Kidney glomerular epithelial cell (primary cell): ENCODE results near the gene HES1.

Experiments
- DNase-seq: peaks from one replicate; lab custom pipeline; 2025; lab: John Stamatoyannopoulos, UW

HES1 gene

DNA sequence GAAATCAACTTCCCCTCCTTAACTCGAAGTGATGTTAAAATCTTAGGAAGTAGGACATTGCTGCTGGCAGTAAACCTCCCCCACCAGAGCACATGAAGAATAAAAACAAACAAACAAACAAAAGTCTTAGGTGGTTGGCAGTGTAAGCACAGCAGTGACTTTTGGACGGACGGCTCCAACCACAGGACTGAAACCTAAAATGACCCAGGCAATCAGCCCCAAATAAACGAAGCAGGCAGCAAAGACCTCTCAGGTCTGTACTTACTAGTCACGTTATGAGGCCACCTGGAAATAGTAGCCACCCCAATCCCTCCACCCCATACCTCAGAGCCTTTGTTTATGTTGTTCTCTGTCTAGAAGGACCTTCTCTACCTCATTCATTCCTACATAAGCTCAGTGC lies 33.5 kb upstream of the HES1 start:
- DNase-seq = no peak

DNA sequence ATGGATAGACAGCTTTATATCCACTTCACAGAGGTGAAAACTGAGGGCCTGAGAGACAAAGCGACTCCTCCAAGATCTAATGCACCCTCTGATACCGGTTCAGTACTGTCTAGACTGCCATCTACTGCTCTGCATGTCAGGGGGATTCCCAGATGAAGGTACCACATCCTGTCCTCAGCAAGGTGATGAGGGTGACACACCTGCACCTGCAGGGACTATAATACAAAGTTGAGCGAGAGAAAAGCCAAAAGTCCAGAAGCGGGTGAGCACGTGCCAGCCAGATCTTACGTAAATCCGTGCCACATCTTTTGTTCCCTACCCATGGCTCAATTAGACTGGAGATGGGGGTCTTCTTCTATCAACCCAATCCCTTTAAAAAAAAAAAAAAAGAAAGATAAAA lies 32.4 kb upstream of the HES1 start:
- no peak for DNase-seq

DNA sequence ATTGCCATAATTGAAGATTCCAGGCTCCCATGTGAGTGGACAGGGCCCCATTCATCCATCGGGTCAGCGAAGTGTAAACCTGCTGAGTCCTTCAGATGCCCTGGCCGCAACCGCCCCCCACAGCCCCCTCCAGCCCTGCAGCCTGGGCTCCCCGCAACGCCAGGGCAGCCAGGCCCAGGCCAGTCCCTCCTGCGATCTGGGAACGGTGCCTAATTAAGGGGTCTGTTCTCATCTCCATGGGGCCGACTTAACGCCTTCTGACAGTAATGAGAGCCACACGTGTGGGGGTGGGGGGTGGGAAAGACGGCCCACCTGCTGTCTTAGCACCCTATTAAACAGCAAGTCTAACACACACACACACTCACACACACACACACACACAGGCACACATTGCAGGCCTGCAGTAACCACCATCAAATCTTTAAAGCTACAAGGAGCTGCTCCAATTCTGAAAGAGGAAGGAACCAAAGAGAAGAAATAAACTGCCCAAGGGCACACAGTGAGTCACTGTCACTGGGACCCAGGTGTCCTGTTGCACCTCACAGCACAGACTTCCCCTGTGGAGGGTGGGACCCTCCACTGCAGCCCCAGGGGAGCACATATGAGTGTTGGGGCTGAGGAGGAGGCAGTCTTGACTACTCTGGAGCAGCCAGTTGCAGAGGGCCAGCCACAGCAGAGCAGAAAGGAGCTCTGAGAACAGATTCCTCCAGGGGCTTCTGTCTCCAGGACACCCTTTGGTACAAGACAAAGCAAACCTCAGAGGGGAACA lies 31.8 kb upstream of the HES1 start:
- no peak for DNase-seq

DNA sequence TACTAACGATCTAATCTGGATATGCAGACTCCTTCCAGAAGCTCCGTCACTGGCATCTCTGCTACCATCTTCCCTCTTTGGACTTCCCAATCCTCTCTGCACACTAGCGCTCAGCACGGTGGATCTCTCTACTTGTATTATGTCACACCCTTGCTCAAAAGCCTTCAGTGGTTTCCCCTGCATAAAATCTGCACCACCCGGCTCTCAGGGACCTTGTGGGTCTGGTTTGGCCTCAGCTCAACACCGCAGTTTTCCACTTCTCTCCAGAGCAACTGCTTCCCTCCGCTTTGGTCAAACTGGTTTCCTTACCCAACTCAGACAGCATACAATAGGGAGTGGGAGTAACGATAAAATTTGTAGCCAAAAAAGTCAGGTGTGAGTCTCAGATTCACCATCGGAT lies 30.7 kb upstream of the HES1 start:
- no peak for DNase-seq

DNA sequence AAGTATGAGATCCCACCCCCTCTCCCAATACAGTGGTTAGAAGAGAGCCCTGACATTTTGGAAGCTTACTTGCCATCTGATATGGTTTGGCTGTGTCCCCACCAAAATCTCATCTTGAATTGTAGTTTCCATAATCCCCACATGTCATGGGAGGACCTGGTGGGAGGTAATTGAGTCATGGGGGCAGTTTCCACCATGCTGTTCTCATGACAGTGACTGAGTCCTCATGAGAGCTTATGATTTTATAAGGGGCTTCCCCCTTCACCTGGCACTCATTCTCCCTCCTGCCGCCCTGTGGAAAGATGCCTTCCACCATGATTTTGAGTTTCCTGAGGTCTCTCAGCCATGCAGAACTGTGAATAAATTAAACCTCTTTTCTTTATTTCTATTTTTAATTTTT lies 28.8 kb upstream of the HES1 start:
- no peak for DNase-seq

DNA sequence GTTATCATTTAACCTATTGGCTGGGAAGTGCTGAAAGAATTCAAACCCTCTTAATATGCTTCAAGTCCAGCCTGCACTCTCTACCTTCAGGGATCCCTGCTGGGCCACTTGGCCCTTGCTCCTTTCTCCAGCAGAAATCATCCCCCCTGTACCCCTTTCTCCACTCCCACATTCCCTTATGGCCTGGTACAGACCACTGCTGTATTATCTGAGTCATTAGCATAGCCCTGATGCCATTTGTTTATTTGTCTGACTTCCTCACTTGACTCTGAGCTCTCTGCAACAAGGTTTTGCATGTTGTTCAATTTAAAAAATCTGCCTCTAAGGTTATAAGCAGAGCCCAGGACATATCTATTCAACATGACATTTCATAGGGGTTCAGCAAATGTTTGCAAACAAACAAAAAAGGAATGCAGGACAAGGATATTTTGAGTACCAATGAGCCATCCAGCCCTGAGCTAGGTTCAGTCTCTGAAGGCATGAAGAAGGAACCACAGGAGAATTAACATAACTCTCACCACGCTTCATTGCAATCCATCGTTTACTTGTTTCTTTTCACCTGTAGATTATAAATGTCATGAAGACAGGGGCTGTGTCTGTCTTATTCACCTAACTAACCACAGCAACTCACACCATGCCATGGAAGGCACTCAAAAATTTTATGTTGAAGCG lies 26.6 kb upstream of the HES1 start:
- peak; percentile 13 for DNase-seq

DNA sequence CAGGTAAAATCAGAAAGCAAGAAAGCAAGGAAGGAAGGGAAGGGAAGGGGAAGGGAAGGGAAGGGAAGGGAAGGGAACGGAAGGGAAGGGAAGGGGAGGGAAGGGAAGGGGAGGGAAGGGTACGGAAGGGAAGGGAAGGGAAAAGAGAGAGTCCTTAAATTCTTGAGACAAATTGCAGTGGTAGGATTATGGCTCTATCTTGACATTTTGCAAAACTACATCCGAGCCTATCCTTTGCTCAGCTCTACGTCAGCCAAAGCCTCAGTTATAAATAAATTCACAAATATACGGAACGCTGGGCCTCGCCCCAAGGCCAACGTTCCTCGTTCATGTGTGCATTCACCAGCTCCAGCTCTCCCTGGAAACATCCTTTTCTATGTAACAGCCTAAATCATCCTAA lies 25.5 kb upstream of the HES1 start:
- DNase-seq = no peak

DNA sequence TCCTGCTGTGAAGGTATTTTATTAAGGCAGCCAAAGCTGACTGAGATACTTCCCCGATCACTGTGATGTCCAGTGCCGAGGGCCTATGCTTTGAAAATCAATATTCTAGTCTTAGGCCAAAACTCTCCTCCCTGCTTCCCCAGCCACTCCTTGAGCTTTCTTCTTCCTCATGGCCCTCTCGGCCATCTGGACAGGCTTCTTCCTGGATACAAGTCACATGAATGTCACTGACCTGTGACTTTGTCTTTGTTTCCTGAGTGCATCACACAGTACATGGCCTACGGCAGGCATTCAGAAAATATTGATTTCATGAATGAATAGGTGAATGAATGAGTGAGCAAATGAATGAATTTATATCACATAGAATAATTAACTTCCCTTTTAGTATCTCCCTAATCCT lies 24.6 kb upstream of the HES1 start:
- no peak for DNase-seq

DNA sequence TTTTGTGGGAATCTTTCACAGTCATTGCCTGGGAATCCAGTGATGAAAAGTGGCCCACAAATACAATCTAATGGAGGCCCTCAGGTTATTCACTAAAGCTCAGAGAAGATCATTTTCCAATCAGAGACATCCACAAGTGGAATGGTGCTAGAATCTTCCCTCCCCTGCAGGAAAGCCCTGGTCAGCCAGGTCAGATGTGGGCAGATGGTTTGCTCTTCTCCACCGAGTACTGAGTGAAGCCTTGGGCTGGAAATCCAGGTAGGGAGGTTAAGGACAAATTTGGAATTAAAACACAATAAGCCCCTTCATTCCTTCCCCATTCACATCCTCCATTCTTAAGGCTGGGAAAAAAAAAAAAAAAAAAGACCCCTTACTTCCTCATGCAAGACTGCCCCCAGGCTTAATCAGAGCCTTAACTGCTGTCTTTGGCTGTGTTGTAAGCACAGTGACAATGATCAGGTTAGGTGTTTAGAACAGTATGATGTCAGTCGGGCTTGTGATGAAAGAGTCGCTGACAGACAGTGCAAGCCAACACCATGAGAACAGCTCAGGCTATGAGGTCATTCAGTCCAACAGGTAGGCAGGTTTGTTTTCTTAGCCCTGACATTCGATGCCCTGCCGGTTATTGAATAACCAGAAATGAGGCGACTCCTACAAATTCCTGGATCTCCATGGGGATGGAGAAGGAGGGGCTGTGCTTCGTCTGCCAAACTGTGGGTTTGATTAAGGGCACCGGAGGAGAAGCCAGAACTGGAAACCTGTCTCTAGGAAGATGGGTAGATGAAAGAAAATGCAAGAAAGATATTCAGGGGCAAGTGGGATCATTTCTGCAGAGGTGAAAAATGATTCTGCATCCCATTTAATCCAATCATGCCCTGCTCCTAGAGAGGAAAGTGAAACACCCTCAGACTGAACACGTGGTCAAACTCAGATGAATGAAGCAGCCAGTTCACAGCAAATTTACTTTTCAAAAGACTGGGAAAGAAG lies 23.5 kb upstream of the HES1 start:
- peak; percentile 99 for DNase-seq

DNA sequence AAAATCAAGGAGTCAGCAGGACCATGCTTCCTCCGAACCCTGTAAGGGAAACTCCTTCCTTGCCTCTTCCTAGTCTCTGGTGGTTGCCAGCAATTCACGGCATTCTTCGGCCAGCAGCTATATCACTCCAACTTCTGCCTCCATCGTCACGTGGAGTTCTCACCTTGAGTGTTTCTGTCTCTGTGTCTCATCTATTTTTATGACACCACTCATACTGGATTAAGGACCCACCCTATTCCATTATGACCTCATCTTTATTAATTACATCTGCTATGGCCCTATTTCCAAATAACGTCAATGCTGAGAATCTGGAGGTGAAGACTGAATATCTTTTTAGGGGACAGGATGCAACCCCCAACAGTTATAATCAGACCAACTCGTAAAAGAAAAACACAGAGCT lies 21.8 kb upstream of the HES1 start:
- DNase-seq = no peak

DNA sequence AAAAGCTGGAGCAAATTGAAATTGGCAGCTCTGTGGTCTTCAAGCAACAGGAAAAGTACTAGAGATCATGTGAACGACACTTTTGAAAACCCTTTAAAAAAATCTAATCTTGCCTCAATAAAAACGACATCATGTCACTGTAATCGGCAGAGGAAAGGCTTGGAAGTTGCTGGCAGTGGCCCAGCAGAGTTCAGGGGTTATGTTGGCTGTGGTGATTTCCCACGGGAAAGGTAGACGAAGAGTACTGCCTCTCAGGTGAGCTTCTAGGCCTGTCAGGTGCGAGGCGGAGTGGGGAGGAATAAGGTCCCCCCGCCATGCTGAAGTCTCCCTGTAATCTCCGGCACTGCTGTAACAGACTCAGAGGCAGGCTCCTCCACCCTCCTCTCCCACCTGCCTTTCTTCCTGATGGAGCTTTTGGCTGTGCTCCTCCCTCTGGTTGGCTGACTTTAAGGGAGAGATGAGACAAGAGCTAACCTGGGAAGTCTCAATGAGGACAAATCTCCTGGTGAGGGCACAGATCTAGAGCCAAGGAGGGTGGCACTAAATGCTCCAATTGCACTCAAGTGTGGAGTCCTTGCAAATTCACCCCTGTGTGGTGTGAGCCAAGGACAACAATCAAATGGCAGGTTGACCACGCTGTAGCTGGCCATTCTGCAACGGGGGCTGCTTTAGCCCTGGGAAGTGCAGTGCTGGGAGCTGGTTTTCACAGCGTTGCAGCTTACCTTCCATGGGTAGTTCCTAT lies 18.7 kb upstream of the HES1 start:
- no peak for DNase-seq

DNA sequence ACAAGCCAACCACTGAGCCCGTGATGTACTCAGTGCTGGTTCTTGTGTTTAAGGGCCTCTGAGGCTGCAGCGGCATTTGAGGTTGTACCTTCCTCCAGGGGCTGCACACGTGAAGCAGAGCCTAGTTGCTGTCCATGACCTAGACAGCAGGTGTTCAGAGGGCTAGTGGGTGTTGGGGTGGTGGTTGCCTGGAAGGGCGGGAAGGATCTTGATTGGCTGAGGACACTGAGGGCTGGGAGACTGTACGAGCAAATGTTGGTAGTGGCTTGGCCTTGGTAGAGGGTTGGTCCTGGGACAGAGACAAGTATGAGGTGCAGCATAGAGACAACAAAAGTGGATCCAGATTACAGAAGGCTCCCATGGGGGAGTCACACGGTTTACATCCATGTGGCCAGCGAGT lies 17.0 kb upstream of the HES1 start:
- no peak for DNase-seq

DNA sequence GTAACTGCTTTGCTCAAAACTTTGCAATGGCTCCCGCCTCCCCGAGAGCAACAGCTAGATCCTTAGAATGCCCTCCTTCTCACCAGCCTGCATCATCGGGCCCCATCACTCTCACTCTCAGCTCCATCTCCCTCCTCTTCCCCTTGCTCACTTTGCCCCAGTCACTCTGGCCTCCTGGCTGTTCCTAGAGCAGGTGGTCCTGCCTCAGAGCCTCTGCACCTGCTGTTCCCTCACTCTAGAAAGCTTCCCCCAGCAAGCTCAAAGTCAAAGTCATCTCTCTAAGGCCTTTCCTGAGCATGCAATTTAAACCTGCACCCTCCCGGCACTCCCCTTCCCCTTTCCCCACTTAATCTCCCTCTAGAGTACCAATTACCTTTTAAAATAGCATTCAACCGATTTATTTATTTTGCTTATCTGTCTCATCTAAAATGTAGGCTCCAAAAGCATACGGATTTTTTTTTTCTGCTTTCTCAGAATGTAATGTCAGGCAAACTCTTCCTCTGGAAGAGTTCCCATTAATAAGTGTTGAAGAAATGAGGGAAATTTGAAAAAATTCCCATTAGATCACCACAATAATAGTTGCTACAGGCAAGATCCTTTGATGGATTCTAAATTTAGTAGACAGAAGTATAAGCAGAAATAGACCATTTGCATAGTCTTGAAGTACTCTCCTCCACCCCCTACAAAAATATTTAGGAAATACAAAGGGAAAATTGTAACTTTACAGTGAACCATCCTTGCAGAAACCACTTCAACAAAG lies 15.9 kb upstream of the HES1 start:
- DNase-seq = no peak

DNA sequence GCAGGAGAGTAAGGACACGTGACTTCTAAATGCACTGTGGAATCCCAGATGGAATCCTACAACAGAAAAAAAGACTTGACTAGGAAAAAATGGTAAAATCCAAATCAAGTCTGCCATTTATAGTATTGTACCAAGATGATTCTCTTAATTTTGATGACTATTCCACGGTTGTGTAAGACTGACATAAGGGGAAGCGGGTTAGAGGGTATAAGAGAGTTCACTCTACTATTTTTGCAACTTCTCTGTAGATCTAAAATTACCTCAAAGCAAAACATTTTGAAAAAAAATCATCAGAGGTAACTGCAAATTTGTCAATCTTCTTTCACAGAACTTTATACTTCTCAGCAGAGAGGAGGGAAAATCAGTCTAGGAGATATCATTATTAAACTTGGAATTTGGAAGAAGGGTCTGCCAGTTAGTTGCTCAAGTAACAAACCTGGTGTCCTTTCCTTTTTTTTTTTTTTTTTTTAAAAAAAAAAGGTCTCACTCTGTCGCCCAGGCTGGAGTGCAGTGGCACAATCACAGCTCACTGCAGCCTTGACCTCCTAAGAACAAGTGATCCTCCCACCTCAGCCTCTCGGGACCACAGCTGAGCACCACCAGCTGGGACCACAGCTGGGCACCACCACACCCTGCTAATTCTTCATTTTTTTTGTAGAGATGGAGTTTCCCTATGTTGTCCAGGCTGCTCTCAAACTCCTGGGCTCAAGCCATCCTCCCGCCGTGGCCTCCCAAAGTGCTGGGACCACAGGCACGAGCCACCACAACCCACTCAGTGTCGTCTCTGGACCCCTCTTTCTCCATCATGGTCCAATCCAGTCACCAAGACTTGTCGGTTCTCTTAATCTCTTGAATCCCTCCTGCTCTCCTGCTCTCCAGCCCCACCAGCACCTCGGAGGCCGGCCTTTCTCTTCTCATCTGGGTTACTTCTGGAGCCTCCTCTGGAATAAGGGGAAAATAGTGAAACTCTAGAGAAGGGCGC lies 14.9 kb upstream of the HES1 start:
- no peak for DNase-seq

DNA sequence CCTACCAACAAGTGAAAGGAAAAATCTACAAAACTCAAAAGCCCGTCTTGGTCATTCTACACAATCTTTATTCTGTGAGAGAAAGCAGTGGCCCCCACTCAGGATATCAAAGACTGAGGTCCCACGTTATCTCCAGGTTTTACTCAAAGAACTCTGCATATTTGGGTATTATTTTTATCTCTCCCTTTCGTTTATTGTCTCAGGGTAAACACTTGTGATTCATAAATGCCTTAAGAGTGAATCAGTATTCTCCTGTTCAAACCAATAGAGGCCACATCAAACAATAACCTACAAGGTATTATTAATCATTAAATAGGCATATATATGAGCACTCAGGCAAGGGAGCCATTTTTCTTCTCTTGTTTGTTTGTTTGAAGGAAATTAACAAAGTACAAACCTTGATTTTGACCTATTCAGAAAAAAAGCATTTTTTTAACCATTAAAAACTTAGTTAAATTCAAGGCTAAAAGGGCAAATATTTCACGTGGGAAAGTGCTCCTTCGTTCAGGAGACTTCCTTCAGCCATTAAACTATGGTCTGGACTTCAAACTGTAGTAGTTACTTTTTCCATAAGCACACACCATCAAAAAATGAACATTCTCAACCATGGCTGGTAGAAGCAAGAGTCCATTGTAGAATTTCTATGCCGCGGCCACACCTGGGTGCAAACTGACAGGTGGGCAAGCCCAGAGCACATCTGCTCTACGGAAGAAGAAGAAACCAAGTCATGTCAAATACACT lies 13.9 kb upstream of the HES1 start:
- DNase-seq = peak; percentile 89

DNA sequence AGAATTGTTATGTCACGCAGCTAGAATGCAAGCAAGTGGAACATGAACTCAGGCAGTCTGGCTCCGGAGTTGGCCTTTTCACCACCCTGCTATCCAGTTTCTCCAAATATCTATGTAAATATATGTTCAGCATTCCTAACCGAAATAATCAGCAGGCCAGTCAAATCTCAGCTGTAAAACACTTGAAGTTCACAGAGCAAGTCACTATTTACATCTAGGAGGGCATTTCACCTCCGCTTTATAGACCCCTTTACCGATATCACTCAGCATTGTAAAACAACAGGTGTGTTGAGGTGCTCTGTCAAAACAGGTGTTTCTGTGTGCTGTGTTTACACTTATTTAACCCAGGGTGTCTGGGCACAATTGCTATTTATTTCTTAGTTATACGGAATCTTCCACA lies 12.2 kb upstream of the HES1 start:
- no peak for DNase-seq

DNA sequence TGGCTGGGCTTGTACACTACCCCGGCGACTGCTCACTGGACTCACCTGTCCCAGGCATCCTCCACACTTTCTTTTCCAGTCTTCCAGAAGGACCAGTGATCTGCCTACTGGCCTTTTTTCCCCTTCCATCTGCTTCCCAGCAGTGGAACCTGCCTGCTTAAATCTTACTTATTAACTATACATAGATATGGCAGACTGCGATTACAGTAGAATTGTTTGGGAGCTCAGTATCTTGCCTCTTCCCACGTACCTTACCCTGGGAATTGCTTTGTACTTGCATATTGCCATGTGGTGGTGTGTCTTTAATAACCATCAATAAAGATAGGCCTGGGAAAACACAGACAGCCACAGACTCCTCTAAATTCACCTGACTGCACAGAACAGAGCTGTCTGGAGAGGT lies 11.8 kb upstream of the HES1 start:
- no peak for DNase-seq

DNA sequence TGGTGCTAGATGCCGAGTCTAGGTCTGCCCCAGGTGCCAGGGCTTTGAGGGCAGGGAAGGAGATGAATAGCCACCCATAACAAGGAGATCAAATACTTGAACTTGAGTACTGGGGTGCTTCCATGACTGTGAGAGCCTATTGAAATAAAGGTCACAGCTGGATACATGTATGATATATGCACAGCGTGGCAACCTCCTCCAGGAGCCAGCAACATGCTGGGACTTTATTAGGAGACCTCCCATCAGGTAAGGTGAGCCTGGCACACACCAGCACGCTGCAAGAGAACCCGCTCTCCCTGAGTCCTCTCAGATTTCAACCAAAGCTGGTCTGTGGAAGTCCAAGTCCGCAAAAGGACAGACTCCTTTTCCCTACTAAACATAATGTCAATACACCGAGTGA lies 10.5 kb upstream of the HES1 start:
- DNase-seq = no peak

DNA sequence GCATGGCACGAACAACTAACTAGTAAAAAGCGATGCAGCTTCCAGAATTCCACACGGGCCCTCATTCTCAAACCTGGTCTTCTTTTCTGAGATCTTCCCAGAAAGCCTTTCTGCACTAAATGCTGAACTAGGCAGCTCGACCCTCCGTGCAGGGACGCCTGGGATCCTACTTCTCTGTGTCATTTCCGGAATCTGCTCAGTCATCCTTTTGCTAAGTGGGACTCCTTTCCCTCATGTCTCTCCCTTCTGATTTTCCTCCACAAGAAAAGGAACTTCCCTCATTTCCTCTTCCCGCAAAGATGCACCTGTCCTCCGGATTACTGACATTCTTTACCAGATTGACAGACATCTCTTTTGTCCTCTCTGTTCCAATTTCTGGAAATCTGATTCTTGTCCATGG lies 9.2 kb upstream of the HES1 start:
- DNase-seq = no peak
